Fibroblast of lung (primary cell): ENCODE results near the gene TCF12.

ENCODE experiments used
- CTCF ChIP-seq, 2 donors: IDR thresholded peaks in 1 of 2; conservative IDR thresholded peaks in 1 of 2; 1 replicate in 1 of 2; 2 replicates in 1 of 2; pipeline ENCODE4 v1.5.1; 2011 to 2012; ENCODE audit warnings: low read length in 2 of 2, control low read depth in 1 of 2, inconsistent platforms in 1 of 2, low read depth in 1 of 2, mild to moderate bottlenecking in 1 of 2
- EZH2 ChIP-seq: IDR thresholded peaks from 2 replicates; pipeline ENCODE4 v1.5.1; 2012; ENCODE audit warnings: low read length, control low read depth, mild to moderate bottlenecking; ENCODE audit errors: missing control alignments

GRCh38 chr15:56982987-56983386 lies 64.5 kb downstream of the TCF12 start:
- TF ChIP-seq CTCF (conservative IDR thresholded peaks at IDR 0.05 in 1 of 2, IDR thresholded peaks at IDR 0.05 in 1 of 2; ENCODE audit: low read depth in 1 of 2, low read length in 2 of 2): no peak
- no peak for TF ChIP-seq EZH2
